Gastrocnemius medialis (tissue), 4 donors: ENCODE results near the gene OGFOD1. TPM values are rescaled to one million over a fixed set of nuclear protein-coding genes. Genes with fewer than 3 reads are reported as not detected.
"Not testable (repeated sequence)": the region's sequence is repeated elsewhere in the genome, so short reads cannot be mapped to it uniquely, and the experiment has no call there.

Source experiments
- ATAC-seq, 2 donors: fragments of 150-250 bp; one replicate each; pipeline ENCODE4 v1.9.1; 2016
- DNase-seq, 2 donors: peaks; one replicate each; pipeline ENCODE4 v3.0.0-alpha.2; 2019
- H3K27ac ChIP-seq, 4 donors: fragments of 200-600 bp; sonication (generic); 1 replicate in 1 of 4; 2 replicates in 3 of 4; pipeline ENCODE4 v1.5.1; 2016 to 2018; ENCODE audit warnings: mild to moderate bottlenecking in 2 of 4, moderate library complexity in 1 of 4
- H3K27me3 ChIP-seq, 3 donors: fragments of 200-600 bp; sonication (generic) in 2 of 3; 1 replicate in 1 of 3; 2 replicates in 2 of 3; pipeline versions ENCODE4 v1.5.1 to v1.6.0; 2016 to 2019; ENCODE audit warnings: mild to moderate bottlenecking in 1 of 3, moderate library complexity in 1 of 3
- H3K36me3 ChIP-seq, 2 donors: fragments of 200-600 bp; sonication (generic) in 1 of 2; one replicate each; pipeline ENCODE4 v1.5.1; 2017 to 2018
- H3K4me1 ChIP-seq, 2 donors: fragments of 200-600 bp; sonication (generic) in 1 of 2; one replicate each; pipeline ENCODE4 v1.5.1; 2016 to 2017; ENCODE audit warnings: mild to moderate bottlenecking in 2 of 2
- H3K4me3 ChIP-seq, 4 donors: fragments of 200-600 bp; sonication (generic) in 3 of 4; 1 replicate in 1 of 4; 2 replicates in 3 of 4; pipeline ENCODE4 v1.5.1; 2016 to 2019; ENCODE audit warnings: mild to moderate bottlenecking in 2 of 4
- H3K9me3 ChIP-seq, 3 donors: fragments of 200-600 bp; sonication (generic) in 2 of 3; 1 replicate in 1 of 3; 2 replicates in 2 of 3; pipeline ENCODE4 v1.5.1; 2016 to 2019
- CTCF ChIP-seq, 5 experiments: fragments of 450-650 bp in 3 of 5; fragments of 200-600 bp in 2 of 5; sonication (generic) in 2 of 5; IDR thresholded peaks in 4 of 5; conservative IDR thresholded peaks in 1 of 5; 1 replicate in 4 of 5; 2 replicates in 1 of 5; pipeline ENCODE4 v1.5.1; 2016 to 2019; ENCODE audit warnings: antibody characterized with exemption in 5 of 5, mild to moderate bottlenecking in 3 of 5, moderate library complexity in 3 of 5
- POLR2A ChIP-seq, 2 donors: fragments of 450-650 bp; IDR thresholded peaks; one replicate each; pipeline ENCODE4 v1.6.1; 2017; ENCODE audit warnings: antibody characterized with exemption in 2 of 2, mild to moderate bottlenecking in 2 of 2, moderate library complexity in 2 of 2
- in situ Hi-C, 4 donors: fragments of 200-750 bp; cut with MboI; loops; one replicate each; pipeline versions ENCODE4 v1.15.0 to v1.8.0; 2017; ENCODE audit warnings: low sequenced_read_pairs in 4 of 4
- intact Hi-C: fragments of 100-400 bp; cut with DNase I; formaldehyde crosslinking; loops from one replicate; pipeline ENCODE4 v1.15.1; 2023; ENCODE audit warnings: low total_unique reads
- total RNA-seq, 4 donors: library from RNA; depleted of rRNA; stranded (reverse); fragments of >200 nt; gene quantifications; one replicate each; pipeline versions ENCODE4 v1.1.0 to v1.2.3, GENCODE V29; 2016

OGFOD1 gene
- total RNA-seq, 4 donors from 2014 or later, result 86.1 to 115 (median 92.9) TPM

- Histone ChIP-seq H3K9me3 (no peaks in the 10 kb centered on the region), H3K4me1 (peaks cover 38 to 62% of the 10 kb centered on the region in 2 donors), H3K36me3 (peaks cover 0 to 14% of the 10 kb centered on the region in 2 donors), H3K27ac (peak overlapping the region; percentile 92 to 98 (median 94)), H3K4me3 (no peak overlapping the region), H3K27me3 (no peaks in the 10 kb centered on the region)
- ATAC-seq, result peak; percentile 86 to 91
- TF ChIP-seq POLR2A (IDR thresholded peaks at IDR 0.05) (peak; percentile 45 to 66), CTCF (IDR thresholded peaks at IDR 0.05 in 4 of 5, conservative IDR thresholded peaks at IDR 0.05 in 1 of 5) (no peak)
- DNase-seq, result peak; percentile 83 to 89
- intact Hi-C loops (loop anchor here (2.0 to 5.0 kb wide), 3 partner anchors 69 to 201 kb away; partner anchors contain the start of gene MT1X), in situ Hi-C loops (no loop called here)
Measured at GRCh38 chr16:56481468-56482122, 30.2 kb downstream of the OGFOD1 start.

GRCh38 chr16:56482683-56483236, 31.4 kb downstream of the OGFOD1 start:
- in situ Hi-C loops, result no loop called here
- TF ChIP-seq CTCF (IDR thresholded peaks at IDR 0.05 in 4 of 5, conservative IDR thresholded peaks at IDR 0.05 in 1 of 5) (no peak), POLR2A (IDR thresholded peaks at IDR 0.05) (no peak)

GRCh38 chr16:56483394-56483793, 32.0 kb downstream of the OGFOD1 start:
- Histone ChIP-seq H3K27ac (peak overlapping the region; percentile 92 to 98 (median 94)), H3K36me3 (peaks cover 0 to 5% of the 10 kb centered on the region in 2 donors), H3K4me3 (no peak overlapping the region), H3K27me3 (no peaks in the 10 kb centered on the region), H3K9me3 (no peaks in the 10 kb centered on the region), H3K4me1 (peaks cover 38 to 58% of the 10 kb centered on the region in 2 donors)
- in situ Hi-C loops, result no loop called here
- TF ChIP-seq CTCF (IDR thresholded peaks at IDR 0.05 in 4 of 5, conservative IDR thresholded peaks at IDR 0.05 in 1 of 5) (no peak), POLR2A (IDR thresholded peaks at IDR 0.05) (no peak)
- ATAC-seq (no peak), DNase-seq (no peak)
- intact Hi-C loops, result loop anchor here (5.0 kb wide), 1 partner anchor 71 kb away; no protein-coding TSS in a partner anchor

More at GRCh38 chr16:56482683-56483236, 31.4 kb downstream of the OGFOD1 start:
- H3K27ac ChIP-seq, result peak overlapping the region; percentile 92 to 98 (median 94)
- H3K36me3 ChIP-seq, result peaks cover 0 to 5% of the 10 kb centered on the region in 2 donors
- intact Hi-C loops, result loop anchor here (5.0 kb wide), 1 partner anchor 70 kb away; no protein-coding TSS in a partner anchor
- H3K27me3 ChIP-seq, result no peaks in the 10 kb centered on the region
- H3K9me3 ChIP-seq, result no peaks in the 10 kb centered on the region
- H3K4me1 ChIP-seq, result peaks cover 38 to 62% of the 10 kb centered on the region in 2 donors
- H3K4me3 ChIP-seq, result no peak overlapping the region
- no peak for ATAC-seq
- no peak for DNase-seq

GRCh38 chr16:56488035-56488434, 36.7 kb downstream of the OGFOD1 start:
- in situ Hi-C loops, result no loop called here
- ATAC-seq, result no peak
- no peak for DNase-seq
- H3K4me3 ChIP-seq, result no peak overlapping the region
- H3K9me3 ChIP-seq, result no peaks in the 10 kb centered on the region
- H3K36me3 ChIP-seq, result peaks cover 0 to 5% of the 10 kb centered on the region in 2 donors
- TF ChIP-seq POLR2A (IDR thresholded peaks at IDR 0.05) (no peak), CTCF (IDR thresholded peaks at IDR 0.05 in 4 of 5, conservative IDR thresholded peaks at IDR 0.05 in 1 of 5) (no peak)
- no peak overlapping the region for H3K27ac ChIP-seq
- H3K27me3 ChIP-seq, result no peaks in the 10 kb centered on the region
- intact Hi-C loops, result no loop called here
- H3K4me1 ChIP-seq, result peaks cover under 1 to 15% of the 10 kb centered on the region in 2 donors

GRCh38 chr16:56488868-56489267, 37.5 kb downstream of the OGFOD1 start:
- intact Hi-C loops, DNase-seq, H3K9me3 ChIP-seq, H3K4me1 ChIP-seq, H3K4me3 ChIP-seq, H3K27ac ChIP-seq, in situ Hi-C loops, H3K36me3 ChIP-seq, H3K27me3 ChIP-seq, ATAC-seq: not testable (repeated sequence)
